PFSK-1 (cell line): Measurements from ENCODE around the gene DGKB.

Experiments used
- FOXP2 ChIP-seq: optimal IDR thresholded peaks from 2 replicates; pipeline ENCODE3; 2011; ENCODE audit warnings: borderline replicate concordance, control low read depth, inconsistent platforms; ENCODE audit not compliant: insufficient read depth; ENCODE audit errors: extremely low read length, extremely low read depth
- POLR2AphosphoS5 ChIP-seq: IDR thresholded peaks from 2 replicates; pipeline ENCODE4 v1.6.1; 2012; ENCODE audit warnings: low read depth, mild to moderate bottlenecking, control low read depth, low read length, moderate library complexity
- SIN3A ChIP-seq: IDR thresholded peaks from 2 replicates; pipeline ENCODE4 v1.6.1; 2012; ENCODE audit warnings: mild to moderate bottlenecking, low read length, moderate library complexity, borderline replicate concordance; ENCODE audit not compliant: insufficient read depth
- TAF1 ChIP-seq: IDR thresholded peaks from 2 replicates; pipeline ENCODE4 v1.6.1; 2012; ENCODE audit warnings: low read length, control low read depth, borderline replicate concordance; ENCODE audit not compliant: insufficient read depth
- TF ChIP-seq, protein P1 (sequence below), 2 experiments: IDR thresholded peaks; 2 replicates each; pipeline versions ENCODE4 v1.6.1 to v1.8.0; 2011 to 2012; ENCODE audit warnings: low read depth in 2 of 2, low read length in 2 of 2, control low read depth in 1 of 2, inconsistent platforms in 1 of 2, mild to moderate bottlenecking in 1 of 2, moderate library complexity in 1 of 2; ENCODE audit not compliant: insufficient read depth in 1 of 2

Gene DGKB

DNA sequence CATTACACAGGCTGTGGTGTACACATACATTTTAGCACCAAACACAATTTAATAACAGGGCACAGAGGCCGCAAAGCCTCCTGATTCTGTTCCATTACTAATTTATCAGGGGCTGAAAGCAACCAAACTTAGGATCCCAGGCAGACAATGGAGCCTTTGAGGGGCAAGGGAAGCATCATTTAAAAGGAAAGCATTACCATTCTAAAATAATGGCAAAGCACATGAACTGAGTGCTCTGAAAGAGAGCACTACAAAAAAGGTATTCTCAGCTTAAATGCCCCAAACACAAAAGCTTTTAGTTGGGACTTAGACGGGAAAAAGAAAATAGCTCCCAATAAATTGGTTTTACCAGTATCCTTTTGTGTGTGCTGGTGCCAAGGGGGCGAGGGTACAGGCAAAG, 631.1 kb downstream of the DGKB start:
- TF ChIP-seq TAF1 (no peak), POLR2AphosphoS5 (no peak), FOXP2 (no peak), SIN3A (no peak)
- TF ChIP-seq, protein P1, sequence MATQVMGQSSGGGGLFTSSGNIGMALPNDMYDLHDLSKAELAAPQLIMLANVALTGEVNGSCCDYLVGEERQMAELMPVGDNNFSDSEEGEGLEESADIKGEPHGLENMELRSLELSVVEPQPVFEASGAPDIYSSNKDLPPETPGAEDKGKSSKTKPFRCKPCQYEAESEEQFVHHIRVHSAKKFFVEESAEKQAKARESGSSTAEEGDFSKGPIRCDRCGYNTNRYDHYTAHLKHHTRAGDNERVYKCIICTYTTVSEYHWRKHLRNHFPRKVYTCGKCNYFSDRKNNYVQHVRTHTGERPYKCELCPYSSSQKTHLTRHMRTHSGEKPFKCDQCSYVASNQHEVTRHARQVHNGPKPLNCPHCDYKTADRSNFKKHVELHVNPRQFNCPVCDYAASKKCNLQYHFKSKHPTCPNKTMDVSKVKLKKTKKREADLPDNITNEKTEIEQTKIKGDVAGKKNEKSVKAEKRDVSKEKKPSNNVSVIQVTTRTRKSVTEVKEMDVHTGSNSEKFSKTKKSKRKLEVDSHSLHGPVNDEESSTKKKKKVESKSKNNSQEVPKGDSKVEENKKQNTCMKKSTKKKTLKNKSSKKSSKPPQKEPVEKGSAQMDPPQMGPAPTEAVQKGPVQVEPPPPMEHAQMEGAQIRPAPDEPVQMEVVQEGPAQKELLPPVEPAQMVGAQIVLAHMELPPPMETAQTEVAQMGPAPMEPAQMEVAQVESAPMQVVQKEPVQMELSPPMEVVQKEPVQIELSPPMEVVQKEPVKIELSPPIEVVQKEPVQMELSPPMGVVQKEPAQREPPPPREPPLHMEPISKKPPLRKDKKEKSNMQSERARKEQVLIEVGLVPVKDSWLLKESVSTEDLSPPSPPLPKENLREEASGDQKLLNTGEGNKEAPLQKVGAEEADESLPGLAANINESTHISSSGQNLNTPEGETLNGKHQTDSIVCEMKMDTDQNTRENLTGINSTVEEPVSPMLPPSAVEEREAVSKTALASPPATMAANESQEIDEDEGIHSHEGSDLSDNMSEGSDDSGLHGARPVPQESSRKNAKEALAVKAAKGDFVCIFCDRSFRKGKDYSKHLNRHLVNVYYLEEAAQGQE (IDR thresholded peaks at IDR 0.05; ENCODE audit: insufficient read depth in 1 of 2, low read depth in 2 of 2, low read length in 2 of 2), result no peak

DNA sequence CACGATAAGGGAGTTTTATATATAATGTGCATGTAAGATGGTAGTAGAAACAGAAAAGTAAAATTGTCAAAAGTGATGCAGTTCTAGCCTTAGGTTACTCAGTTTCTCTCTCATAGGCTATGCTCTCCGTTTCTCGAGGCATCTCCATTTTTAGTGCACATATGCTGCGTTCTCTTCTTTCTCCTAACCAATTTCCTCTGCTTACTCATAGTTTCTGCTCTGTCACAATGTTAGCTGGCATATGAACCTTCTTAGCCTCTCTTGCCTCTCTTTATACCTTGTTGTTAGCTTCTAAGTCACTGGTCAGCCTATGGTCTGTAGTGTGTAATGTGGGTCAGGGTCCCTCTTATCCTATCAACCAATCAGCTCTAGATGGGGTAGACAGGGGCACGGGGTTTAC, 632.5 kb downstream of the DGKB start:
- TF ChIP-seq SIN3A (no peak), FOXP2 (no peak), TAF1 (no peak), POLR2AphosphoS5 (no peak)
- TF ChIP-seq, protein P1 (IDR thresholded peaks at IDR 0.05; ENCODE audit: insufficient read depth in 1 of 2, low read depth in 2 of 2, low read length in 2 of 2), result no peak

DNA sequence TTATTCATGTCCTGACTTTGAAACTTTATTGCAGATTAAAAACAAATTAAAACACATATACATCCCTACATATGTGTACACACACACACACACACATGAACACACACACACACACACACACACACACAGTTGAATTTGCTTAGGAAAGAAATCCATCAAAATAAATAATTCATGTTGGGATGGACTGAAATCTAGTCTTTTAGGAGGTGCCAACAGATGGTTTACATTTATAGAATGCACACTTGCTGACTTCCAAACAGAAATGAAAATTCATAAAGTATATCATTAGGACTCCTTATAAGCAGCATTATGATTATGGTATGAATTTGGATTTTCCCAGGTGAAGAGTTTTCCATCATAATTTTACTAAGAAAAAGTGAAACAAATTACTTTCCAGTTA, 642.5 kb downstream of the DGKB start:
- no peak for TF ChIP-seq SIN3A
- TF ChIP-seq POLR2AphosphoS5, result no peak
- no peak for TF ChIP-seq FOXP2
- TF ChIP-seq, protein P1 (IDR thresholded peaks at IDR 0.05; ENCODE audit: insufficient read depth in 1 of 2, low read depth in 2 of 2, low read length in 2 of 2), result no peak
- no peak for TF ChIP-seq TAF1

DNA sequence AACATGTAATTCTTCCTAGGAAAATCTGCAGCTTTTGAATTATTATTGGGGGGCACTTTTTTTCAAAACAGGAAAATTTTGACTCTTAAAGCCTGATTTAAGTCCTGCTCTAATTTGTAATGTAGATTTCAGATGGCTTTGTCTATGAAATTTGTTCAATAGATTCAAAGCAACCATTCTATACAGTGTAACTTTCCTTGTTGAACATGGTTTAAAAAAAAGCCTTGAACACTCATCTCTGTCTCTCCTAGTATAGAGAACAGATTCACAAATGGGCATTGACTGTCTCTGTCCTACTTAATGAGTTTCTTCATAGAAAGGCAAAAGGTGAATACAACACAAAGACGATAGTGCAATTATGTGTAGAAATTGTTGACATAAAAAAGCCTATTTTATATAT, 643.7 kb downstream of the DGKB start:
- TF ChIP-seq POLR2AphosphoS5, result no peak
- TF ChIP-seq FOXP2, result no peak

DNA sequence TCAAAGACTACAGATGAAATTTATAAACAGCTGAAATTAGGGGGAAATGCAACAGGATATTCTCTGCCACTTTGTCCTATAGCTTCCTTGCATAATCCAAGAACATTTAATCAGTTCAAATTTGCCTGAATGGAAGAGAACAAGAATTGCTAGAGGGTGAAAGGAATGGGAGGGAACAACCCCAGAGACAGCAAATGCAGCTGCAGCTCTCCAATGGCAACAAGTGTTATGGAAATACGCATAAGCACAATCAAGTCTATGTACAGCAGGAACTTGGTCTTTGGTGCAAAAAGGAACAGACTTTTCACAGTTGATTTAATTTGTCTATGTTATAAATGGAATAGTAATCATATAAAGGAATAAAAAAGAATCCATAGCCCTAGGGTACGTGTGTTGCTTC, 644.1 kb downstream of the DGKB start:
- no peak for TF ChIP-seq TAF1
- TF ChIP-seq, protein P1 (IDR thresholded peaks at IDR 0.05; ENCODE audit: insufficient read depth in 1 of 2, low read depth in 2 of 2, low read length in 2 of 2), result no peak
- TF ChIP-seq POLR2AphosphoS5, result no peak
- no peak for TF ChIP-seq FOXP2
- TF ChIP-seq SIN3A, result no peak
